HUDEP-2 (cell line): ENCODE data around the gene RBBP7.

Experiments
- DNase-seq, 76 experiments: peaks; one replicate each; lab custom pipeline; 2025; ENCODE audit not compliant: unreplicated experiment in 76 of 76; lab: John Stamatoyannopoulos, UW

RBBP7 gene

GRCh38 chrX:16868920-16869319 lies 1.2 kb downstream of the RBBP7 start:
- DNase-seq: no peak

DNA sequence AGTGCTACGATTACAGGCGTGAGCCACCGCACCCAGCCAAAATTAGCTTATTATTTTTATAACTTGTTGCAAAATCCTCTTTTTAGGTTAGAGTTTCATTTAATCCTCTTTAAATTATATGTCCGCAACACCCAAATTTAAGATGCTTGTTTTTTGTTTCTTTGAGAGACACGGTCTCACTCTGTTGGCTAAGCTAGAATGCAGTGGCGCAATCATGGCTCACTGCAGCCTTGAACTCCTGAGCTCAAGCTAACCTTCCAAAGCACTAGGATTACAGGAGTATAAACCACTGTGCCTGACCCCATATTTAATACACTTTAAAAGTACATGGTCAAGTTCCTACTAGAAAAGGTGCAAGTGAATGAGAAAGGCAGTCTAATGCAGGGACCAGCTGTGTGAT lies 2.2 kb downstream of the RBBP7 start:
- DNase-seq: no peak

GRCh38 chrX:16862829-16863228 lies 7.3 kb downstream of the RBBP7 start:
- no peak for DNase-seq

GRCh38 chrX:16856744-16857143 lies 13.4 kb downstream of the RBBP7 start:
- DNase-seq: no peak

- DNase-seq: peak in 12 of 76 experiments; percentile 1 to 24 (median 2)
These were observed 14.1 kb downstream of the RBBP7 start for GRCh38 chrX:16856076-16856404.

- DNase-seq: no peak
These were observed 14.6 kb downstream of the RBBP7 start for GRCh38 chrX:16855363-16856075.

- DNase-seq: no peak
These were observed 16.6 kb downstream of the RBBP7 start for GRCh38 chrX:16853537-16853936.

GRCh38 chrX:16852617-16853179 lies 17.5 kb downstream of the RBBP7 start:
- no peak for DNase-seq

- no peak for DNase-seq
These were observed 18.3 kb downstream of the RBBP7 start for GRCh38 chrX:16851827-16852226.

GRCh38 chrX:16851421-16851820 lies 18.7 kb downstream of the RBBP7 start:
- DNase-seq: no peak

GRCh38 chrX:16848541-16848940 lies 21.6 kb downstream of the RBBP7 start:
- DNase-seq: no peak

- DNase-seq: no peak
These were observed 24.5 kb downstream of the RBBP7 start for GRCh38 chrX:16845686-16846085.

DNA sequence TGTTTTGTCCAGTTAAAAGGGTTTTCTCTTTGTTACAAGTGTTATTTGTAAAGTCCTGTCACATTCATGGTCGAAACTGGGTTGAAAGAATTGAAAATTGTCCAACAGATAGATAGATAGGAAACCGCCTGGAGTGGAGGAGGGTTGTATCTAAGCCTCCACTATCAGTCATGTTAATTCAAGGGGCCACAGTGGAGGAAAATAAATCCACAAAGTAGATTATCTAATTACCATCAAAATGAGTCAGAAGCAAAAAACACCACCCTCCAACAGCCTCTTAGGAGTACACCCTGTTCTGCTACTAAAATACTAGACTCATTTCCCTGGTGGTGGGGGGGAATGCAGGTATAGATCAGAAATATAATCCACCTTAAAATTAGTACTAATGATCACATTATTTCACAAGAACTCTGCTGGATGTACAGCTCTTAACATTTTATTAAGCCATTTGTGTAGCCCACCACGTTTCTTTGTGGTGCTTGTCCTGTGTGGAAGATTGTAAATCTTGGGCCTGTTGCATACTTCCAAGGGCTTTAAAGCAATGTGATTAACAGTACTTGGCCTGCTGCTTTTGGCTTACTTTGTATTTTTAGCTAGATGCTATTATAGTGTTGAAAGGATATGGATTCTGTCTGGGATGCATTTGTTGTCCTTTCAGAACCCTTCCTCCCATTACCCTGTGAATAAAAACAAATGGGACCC lies 26.8 kb downstream of the RBBP7 start:
- peak in 35 of 76 experiments; percentile 0 to 66 (median 18) for DNase-seq

DNA sequence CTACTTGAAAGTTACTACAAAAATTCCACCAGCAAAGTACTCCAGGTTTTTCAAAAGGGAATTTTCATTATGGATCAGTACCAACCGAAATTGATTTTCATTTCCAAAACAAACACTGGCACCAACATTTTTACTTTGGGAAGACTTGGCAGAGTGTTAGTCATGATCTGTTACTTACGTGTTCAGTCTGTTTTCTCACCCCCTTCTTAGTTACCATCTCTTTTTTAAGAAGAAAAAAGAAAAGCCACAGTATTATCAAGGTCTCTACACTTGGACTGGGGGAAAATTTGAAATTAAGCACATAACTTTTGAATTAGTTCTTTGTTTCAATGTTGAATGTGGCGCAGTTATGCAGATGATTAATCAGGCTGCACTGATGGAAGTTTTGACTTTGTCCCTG lies 27.5 kb downstream of the RBBP7 start:
- no peak for DNase-seq

DNA sequence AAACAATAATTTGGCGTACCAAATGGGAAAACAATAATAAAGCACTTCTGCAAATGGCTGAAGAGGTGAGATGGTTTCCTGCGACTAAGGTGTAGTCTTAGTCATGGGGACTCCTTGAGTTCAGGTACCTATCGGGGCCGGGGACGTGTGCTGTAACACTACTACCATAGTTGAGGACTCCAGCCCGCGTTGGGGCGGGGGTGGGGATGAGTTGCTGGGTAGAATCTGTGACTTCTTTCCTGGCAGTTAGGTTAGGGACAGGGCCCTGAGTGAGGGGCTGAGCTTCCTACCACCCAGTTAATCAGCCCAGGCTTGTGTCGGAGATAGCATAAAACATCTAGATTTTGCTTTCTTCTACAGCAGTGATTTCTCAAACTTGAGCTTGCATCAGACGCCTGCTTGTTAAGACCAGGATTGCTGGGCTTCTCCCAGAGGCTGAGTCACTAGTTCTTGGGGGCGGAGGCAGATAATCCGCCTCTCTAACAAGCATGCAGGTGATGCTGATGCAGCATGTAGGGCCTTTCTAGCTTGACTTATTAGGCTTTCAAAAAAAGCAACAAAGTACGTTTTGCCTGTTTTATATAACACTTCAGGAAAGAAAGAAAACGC lies 30.2 kb downstream of the RBBP7 start:
- peak in 13 of 76 experiments; percentile 0 to 19 (median 4) for DNase-seq

DNA sequence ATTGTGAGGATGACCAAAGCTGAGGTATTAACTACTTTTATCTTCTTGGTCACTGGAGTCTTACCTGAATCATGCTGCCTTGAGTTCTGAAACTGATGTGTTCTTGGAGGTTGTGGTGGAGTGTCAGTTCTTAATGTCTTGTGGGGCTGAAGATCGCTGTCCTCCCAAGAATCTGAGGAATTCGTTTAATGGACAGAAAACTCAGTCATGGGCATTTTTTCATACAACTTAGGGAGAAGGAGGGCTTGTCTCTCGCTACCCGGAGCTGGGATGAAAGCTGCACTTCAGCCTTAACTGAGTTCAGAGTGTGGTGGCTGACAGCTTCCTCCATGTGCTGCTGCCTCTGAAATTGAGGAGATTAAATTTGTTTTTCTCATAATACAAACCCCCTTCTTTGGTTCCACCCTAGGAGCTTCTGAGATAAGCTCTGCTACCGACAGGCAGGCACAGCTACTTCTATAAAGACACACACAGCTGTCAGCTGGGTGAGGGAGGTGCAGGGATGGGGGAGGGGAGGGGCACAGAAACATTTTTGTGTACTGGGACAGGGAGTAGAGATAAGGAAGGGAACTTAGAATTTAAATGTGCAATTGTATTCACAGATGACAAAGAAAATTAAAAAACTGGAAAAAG lies 30.8 kb downstream of the RBBP7 start:
- peak in 66 of 76 experiments; percentile 0 to 70 (median 28) for DNase-seq

DNA sequence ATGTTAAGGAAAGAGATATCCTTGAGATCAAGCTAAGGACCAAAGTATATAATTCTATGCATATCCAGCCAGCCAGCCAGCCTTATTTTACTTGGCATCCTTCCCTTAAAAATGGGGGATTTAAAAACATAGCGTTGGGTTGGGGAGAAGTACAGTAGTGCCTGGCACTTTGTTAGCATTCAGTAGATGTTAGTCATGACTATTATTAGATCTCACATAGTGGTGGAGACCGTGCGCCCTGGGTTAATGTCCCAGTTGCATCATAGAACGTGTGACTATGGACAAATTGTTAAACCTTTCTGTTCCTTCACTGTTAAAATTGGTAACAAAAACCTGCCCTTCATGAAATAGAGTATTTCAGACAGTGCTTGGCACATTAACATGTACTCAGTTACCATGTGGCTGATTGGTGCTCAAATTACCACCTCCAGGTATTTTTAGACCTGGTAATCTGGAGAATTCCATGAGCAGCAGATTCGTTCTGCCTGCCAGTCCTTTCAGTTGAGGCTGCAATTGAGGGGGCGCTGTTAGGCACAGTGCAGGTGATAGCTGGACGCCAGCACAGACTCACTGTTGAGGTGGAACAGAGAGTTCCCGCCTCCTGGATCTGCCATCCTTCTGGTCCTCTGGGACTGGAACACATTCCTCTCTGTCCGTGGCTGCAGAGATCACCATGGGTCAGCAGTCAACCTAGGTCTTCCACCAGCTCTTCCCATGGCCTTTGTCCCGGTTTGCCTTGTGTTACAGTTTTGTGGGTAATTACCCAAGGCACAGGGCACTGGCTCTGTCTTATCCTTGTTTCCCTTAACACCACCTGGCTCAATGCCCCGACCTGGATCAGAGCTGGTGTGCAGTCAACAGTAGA lies 31.7 kb downstream of the RBBP7 start:
- DNase-seq: no peak

GRCh38 chrX:16836371-16836770 lies 33.8 kb downstream of the RBBP7 start:
- peak in 1 of 76 experiments; percentile 8 for DNase-seq

DNA sequence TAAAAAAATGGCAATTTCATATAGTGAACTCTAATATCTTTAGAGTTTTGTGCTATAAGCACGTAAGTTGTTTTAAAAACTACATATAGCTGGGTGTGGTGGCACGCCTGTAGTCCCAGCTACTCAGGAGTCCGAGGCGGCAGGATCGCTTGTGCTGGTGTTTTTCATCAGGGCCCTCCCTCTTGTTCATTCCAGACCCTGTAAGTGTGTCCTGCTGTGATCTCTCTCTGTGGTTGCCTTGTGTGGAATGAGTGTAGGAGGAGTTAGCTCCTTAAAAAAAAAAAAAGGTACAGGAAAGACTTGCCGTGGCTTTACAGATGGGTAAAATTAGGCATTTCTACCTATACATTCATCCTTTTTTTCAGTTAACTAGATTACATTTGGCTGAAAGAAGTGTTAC lies 35.4 kb downstream of the RBBP7 start:
- DNase-seq: no peak

DNA sequence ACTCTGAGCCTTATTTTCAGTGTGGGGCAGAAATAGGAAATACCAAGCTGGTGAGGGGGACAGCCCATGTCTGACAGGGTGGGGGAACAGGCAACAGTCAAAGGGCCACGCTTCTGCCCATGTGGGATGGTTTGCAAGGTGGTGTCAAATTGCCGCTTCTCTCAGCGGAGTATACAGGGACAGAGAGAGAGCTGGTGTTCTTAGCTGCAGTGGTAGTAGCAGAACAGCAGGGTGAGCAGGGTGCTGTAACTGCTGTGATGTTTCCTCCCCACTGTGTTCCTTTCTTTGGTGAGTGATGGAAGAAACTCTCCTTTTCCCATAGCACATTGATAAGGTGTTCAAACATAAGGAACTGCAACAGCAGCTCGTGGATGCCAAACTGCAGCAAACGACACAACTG lies 37.9 kb downstream of the RBBP7 start:
- no peak for DNase-seq
